OCI-LY3 (cell line): ENCODE data around the gene BORCS6.

Experiments used
- H2AFZ ChIP-seq: fragments of 200-600, 300-600 bp; shearing (Covaris generic); 2 replicates; pipeline ENCODE4 v1.6.0; 2014; ENCODE audit warnings: antibody characterized with exemption, low read depth, low read length
- H3K27ac ChIP-seq: fragments of 200-600, 300-600 bp; sonication (generic); 2 replicates; pipeline ENCODE4 v1.5.1; 2014; ENCODE audit warnings: mild to moderate bottlenecking, low read length, moderate library complexity, mixed read lengths
- H3K27me3 ChIP-seq: fragments of 200-600, 300-600 bp; sonication (generic); 2 replicates; pipeline ENCODE4 v1.6.1; 2014; ENCODE audit warnings: low read depth, low read length, mixed read lengths
- H3K36me3 ChIP-seq: fragments of 200-600, 300-600 bp; sonication (generic); replicated peaks from 2 replicates; pipeline ENCODE3; 2014; ENCODE audit warnings: low read depth, low read length, mixed read lengths
- H3K4me1 ChIP-seq: fragments of 300-600, 200-600 bp; sonication (generic); 2 replicates; pipeline ENCODE4 v1.6.1; 2014; ENCODE audit warnings: low read length, mixed read lengths
- H3K4me2 ChIP-seq: fragments of 200-600, 300-600 bp; sonication (generic); 2 replicates; pipeline ENCODE4 v1.6.1; 2014; ENCODE audit warnings: low read length, mixed read lengths
- H3K4me3 ChIP-seq: fragments of 300-600, 200-600 bp; sonication (generic); 2 replicates; pipeline ENCODE4 v1.5.1; 2014; ENCODE audit warnings: antibody characterized with exemption, mild to moderate bottlenecking, low read length, moderate library complexity
- H3K79me2 ChIP-seq: fragments of 300-600, 200-600 bp; shearing (Covaris generic); 2 replicates; pipeline ENCODE4 v1.6.1; 2014; ENCODE audit warnings: mild to moderate bottlenecking, low read length, mixed read lengths
- H3K9ac ChIP-seq: fragments of 300-600, 200-600 bp; shearing (Covaris generic); 2 replicates; pipeline ENCODE4 v1.6.0; 2014; ENCODE audit warnings: mild to moderate bottlenecking, low read length, moderate library complexity
- H3K9me3 ChIP-seq: fragments of 200-600, 300-600 bp; shearing (Covaris generic); 2 replicates; pipeline ENCODE4 v1.6.1; 2014; ENCODE audit warnings: low read length, mixed read lengths; ENCODE audit not compliant: insufficient read depth
- H4K20me1 ChIP-seq: fragments of 200-600, 300-600 bp; sonication (generic); 2 replicates; pipeline ENCODE4 v1.6.1; 2016; ENCODE audit warnings: low read length, mixed read lengths; ENCODE audit not compliant: insufficient read depth
- EZH2phosphoT487 ChIP-seq: fragments of 200-600 bp; shearing (Covaris generic); IDR thresholded peaks from 2 replicates; pipeline ENCODE4 v1.6.1; 2018; ENCODE audit warnings: antibody characterized with exemption, mixed run types, low read depth
- TF ChIP-seq, protein P1 (sequence below): fragments of 200-600, 300-600 bp; sonication (generic); IDR thresholded peaks from 2 replicates; pipeline ENCODE4 v1.5.1; 2014; ENCODE audit warnings: antibody characterized with exemption, low read length, low read depth

Gene BORCS6

DNA sequence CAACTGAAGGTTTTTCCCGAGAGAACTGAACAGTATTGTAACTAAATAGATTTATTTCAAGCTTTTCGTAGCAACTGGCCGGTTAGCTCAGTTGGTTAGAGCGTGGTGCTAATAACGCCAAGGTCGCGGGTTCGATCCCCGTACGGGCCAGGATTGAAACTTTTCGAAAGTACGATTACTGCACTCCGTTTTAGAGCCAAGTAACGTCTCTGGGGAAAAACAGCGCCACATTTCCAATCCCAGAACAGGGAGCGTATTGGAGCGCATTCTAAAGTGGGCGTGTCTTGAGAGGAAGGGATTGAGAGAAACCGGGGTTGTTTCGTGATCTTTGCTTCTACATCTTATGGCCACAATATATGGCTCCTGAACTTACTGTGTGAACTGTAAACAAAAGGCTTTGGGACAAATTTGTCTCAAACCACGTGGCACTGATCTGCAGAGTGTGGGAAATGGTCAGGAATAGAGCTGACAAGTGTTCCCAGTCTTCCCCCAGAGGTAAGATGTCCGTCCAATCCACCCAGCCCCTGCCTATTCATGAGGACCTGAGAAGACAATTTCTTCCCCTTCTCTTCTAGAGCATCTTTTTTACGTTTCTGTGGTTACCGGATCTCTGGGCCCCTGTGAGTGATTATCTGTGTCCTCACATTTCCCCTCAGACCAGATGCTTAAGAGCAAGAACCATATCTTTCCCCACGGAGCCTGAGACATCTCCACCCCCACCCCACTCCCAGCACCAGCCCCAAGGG, 2.3 kb downstream of the BORCS6 start:
- H3K9me3 ChIP-seq, result no peaks in the 10 kb centered on the region
- peak overlapping the region; percentile 92 for H3K4me2 ChIP-seq
- H3K9ac ChIP-seq, result peak overlapping the region; percentile 77
- no peaks in the 10 kb centered on the region for H3K27me3 ChIP-seq
- H3K79me2 ChIP-seq, result peaks cover 7% of the 10 kb centered on the region; the same call in 1 of the 2 replicates
- no peak overlapping the region for H2AFZ ChIP-seq
- no peaks in the 10 kb centered on the region for H3K36me3 ChIP-seq
- peak overlapping the region; percentile 93 for H3K27ac ChIP-seq
- H3K4me3 ChIP-seq, result peak overlapping the region; percentile 89
- H3K4me1 ChIP-seq, result peaks cover 31% of the 10 kb centered on the region
- TF ChIP-seq, protein P1, sequence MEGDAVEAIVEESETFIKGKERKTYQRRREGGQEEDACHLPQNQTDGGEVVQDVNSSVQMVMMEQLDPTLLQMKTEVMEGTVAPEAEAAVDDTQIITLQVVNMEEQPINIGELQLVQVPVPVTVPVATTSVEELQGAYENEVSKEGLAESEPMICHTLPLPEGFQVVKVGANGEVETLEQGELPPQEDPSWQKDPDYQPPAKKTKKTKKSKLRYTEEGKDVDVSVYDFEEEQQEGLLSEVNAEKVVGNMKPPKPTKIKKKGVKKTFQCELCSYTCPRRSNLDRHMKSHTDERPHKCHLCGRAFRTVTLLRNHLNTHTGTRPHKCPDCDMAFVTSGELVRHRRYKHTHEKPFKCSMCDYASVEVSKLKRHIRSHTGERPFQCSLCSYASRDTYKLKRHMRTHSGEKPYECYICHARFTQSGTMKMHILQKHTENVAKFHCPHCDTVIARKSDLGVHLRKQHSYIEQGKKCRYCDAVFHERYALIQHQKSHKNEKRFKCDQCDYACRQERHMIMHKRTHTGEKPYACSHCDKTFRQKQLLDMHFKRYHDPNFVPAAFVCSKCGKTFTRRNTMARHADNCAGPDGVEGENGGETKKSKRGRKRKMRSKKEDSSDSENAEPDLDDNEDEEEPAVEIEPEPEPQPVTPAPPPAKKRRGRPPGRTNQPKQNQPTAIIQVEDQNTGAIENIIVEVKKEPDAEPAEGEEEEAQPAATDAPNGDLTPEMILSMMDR, result no peak; the same call in 1 of the 2 replicates
- TF ChIP-seq EZH2phosphoT487, result no peak
- peaks cover 11% of the 10 kb centered on the region for H4K20me1 ChIP-seq

DNA sequence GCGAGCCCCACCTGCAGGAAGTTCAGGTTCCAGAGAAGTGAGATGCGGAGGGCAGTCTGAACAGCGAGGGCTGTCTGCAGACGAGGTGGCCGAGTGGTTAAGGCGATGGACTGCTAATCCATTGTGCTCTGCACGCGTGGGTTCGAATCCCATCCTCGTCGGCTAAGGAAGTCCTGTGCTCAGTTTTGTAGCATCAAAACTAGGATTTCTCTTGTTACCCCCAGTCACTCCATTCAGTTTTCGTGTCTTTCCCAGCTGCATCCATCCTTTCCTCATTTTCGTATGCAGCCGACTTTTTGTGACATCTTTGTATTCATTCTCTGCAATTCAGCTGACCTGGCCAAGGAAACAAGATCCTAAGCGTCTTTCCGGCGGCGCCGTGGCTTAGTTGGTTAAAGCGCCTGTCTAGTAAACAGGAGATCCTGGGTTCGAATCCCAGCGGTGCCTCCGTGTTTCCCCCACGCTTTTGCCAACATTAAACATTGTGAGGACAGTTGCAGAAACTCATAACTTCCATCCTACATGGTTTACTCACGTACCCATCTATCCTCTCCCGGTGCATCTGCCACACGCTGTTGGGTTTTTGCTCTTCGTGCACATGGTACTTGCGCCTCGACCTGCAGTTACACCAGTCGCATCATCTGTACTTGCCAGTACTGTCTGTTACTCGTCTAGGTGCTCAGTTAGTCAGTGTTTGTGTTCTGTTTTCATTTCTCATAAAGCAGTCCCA, 3.0 kb downstream of the BORCS6 start:
- H3K27me3 ChIP-seq, result no peaks in the 10 kb centered on the region
- H3K4me2 ChIP-seq, result peak overlapping the region; percentile 92
- H3K4me1 ChIP-seq, result peaks cover 24% of the 10 kb centered on the region
- peak overlapping the region; percentile 89 for H3K4me3 ChIP-seq
- H3K9me3 ChIP-seq, result no peaks in the 10 kb centered on the region
- peak overlapping the region; percentile 80 for H3K9ac ChIP-seq
- TF ChIP-seq EZH2phosphoT487, result no peak
- TF ChIP-seq, protein P1, result peak; percentile 23; the same call in 1 of the 2 replicates
- peak overlapping the region; percentile 50; the same call in 1 of the 2 replicates for H2AFZ ChIP-seq
- no peaks in the 10 kb centered on the region for H3K36me3 ChIP-seq
- H3K79me2 ChIP-seq, result peaks cover 7% of the 10 kb centered on the region; the same call in 1 of the 2 replicates
- H4K20me1 ChIP-seq, result peaks cover 11% of the 10 kb centered on the region
- H3K27ac ChIP-seq, result peak overlapping the region; percentile 93

DNA sequence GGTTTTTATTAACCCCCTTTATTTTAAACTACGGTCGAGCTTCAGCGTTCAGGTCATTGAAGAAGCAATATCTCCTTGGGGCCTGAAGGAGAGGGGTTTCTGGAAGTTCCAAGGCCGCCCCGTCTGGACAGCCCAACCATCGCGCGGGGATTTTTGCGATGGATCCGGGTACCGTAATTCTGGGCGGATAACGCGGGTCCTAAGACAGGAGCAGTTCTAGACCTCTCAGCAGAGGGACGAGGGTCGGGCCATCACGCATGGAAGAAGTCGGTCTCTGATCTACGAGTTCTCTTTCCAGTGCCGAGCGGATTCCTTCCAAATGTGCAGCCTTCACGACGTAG, 3.6 kb downstream of the BORCS6 start:
- peaks cover 7% of the 10 kb centered on the region; the same call in 1 of the 2 replicates for H3K79me2 ChIP-seq

More for the DNA sequence above, 3.6 kb downstream of the BORCS6 start:
- TF ChIP-seq, protein P1, result no peak; the same call in 1 of the 2 replicates
- TF ChIP-seq EZH2phosphoT487, result no peak
- H3K4me3 ChIP-seq, result peak overlapping the region; percentile 89
- H3K4me1 ChIP-seq, result peaks cover 22% of the 10 kb centered on the region
- H3K9ac ChIP-seq, result peak overlapping the region; percentile 80
- H3K27ac ChIP-seq, result peak overlapping the region; percentile 93
- peaks cover 11% of the 10 kb centered on the region for H4K20me1 ChIP-seq
- no peaks in the 10 kb centered on the region for H3K36me3 ChIP-seq
- H2AFZ ChIP-seq, result peak overlapping the region; percentile 50
- no peaks in the 10 kb centered on the region for H3K27me3 ChIP-seq
- H3K4me2 ChIP-seq, result peak overlapping the region; percentile 92
- H3K9me3 ChIP-seq, result no peaks in the 10 kb centered on the region
